ENCODE data around the gene CSNK1G3. TPM values are rescaled to one million over a fixed set of nuclear protein-coding genes. Genes with fewer than 3 reads are reported as not detected.
A peak's percentile ranks its signal among the peaks of the same experiment; 100 is the strongest.

CSNK1G3 gene
- total RNA-seq, 1 donor from 2014 or later, result 63.9 TPM

DNA sequence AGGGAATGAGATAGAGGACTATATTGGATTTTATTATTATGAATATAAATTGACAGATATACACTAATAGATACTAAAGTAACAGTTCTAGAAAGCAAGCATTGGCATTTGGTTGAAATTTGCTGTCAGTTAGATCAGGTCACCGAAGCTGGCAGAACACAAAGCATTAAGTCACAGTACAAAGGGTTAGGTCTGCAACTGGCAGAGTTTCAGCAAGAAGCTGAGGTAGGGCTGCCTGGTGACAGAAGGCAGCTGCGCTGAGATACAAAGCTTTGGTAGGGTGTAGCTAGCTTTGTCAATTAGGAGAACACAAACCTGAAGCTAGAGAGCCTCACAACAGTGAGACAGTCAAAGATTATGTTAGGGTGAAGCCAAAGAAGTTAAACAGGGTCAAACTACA lies 6.3 kb upstream of the CSNK1G3 start:
- no peaks in the 10 kb centered on the region for H3K36me3 Mint-ChIP-seq
- no peaks in the 10 kb centered on the region for H3K27me3 Mint-ChIP-seq (ENCODE audit: low read depth)
- no peaks in the 10 kb centered on the region for H3K9me3 Mint-ChIP-seq
- no peak overlapping the region for H3K4me3 Mint-ChIP-seq
- H3K27ac Mint-ChIP-seq, result peak overlapping the region; percentile 69
- TF ChIP-seq, protein P1, sequence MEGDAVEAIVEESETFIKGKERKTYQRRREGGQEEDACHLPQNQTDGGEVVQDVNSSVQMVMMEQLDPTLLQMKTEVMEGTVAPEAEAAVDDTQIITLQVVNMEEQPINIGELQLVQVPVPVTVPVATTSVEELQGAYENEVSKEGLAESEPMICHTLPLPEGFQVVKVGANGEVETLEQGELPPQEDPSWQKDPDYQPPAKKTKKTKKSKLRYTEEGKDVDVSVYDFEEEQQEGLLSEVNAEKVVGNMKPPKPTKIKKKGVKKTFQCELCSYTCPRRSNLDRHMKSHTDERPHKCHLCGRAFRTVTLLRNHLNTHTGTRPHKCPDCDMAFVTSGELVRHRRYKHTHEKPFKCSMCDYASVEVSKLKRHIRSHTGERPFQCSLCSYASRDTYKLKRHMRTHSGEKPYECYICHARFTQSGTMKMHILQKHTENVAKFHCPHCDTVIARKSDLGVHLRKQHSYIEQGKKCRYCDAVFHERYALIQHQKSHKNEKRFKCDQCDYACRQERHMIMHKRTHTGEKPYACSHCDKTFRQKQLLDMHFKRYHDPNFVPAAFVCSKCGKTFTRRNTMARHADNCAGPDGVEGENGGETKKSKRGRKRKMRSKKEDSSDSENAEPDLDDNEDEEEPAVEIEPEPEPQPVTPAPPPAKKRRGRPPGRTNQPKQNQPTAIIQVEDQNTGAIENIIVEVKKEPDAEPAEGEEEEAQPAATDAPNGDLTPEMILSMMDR (IDR thresholded peaks at IDR 0.05; ENCODE audit: unreplicated experiment), result no peak
- peaks cover 19% of the 10 kb centered on the region for H3K4me1 Mint-ChIP-seq
- DNase-seq (ENCODE audit: low spot score in 2 of 2, unreplicated experiment in 2 of 2), result no peak

DNA sequence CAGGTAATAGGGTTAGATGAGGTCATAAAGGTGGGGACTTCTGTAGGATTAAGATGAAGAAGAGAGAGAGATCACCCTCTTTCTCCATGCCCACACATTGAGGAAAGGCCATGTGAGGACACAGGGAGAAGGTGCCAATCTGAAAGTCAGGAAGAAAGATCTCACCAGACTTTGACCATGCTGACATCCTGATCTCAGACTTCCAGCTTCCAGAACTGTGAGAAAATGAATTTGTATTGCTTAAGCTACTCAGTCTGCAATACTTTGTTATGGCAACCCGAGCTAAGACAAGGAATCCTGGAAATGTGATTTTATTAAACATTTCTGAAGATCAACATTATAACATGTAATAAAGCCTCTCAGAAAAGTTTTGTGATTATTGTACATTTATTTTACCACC lies 3.5 kb upstream of the CSNK1G3 start:
- no peaks in the 10 kb centered on the region for H3K27me3 Mint-ChIP-seq (ENCODE audit: low read depth)
- no peak overlapping the region for H3K4me3 Mint-ChIP-seq
- no peaks in the 10 kb centered on the region for H3K36me3 Mint-ChIP-seq
- TF ChIP-seq, protein P1 (IDR thresholded peaks at IDR 0.05; ENCODE audit: unreplicated experiment), result no peak
- no peaks in the 10 kb centered on the region for H3K9me3 Mint-ChIP-seq
- H3K4me1 Mint-ChIP-seq, result peaks cover 28% of the 10 kb centered on the region
- no peak overlapping the region for H3K27ac Mint-ChIP-seq
- DNase-seq (ENCODE audit: low spot score in 2 of 2, unreplicated experiment in 2 of 2), result no peak

DNA sequence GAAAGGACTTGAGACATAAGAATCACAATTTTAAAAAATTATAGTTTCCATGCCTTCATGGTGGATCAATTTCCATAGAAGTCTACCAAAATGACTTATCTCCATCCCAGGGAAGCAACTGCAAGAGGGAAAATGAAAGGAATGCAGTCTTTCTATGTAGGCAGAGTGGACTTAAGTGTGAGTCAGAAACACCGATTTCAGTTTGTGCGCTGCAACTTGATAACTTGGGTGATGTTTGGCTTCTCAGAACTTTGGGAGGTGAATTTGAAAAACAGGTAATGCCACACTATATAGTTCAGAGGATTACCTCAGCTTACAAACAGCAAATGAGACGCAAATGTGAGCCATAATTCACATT lies 708 bp upstream of the CSNK1G3 start:
- TF ChIP-seq, protein P1 (IDR thresholded peaks at IDR 0.05; ENCODE audit: unreplicated experiment), result no peak
- no peak for DNase-seq (ENCODE audit: low spot score in 2 of 2, unreplicated experiment in 2 of 2)
- peak overlapping the region; percentile 99 for H3K27ac Mint-ChIP-seq
- no peaks in the 10 kb centered on the region for H3K27me3 Mint-ChIP-seq (ENCODE audit: low read depth)
- no peaks in the 10 kb centered on the region for H3K36me3 Mint-ChIP-seq
- peaks cover 42% of the 10 kb centered on the region for H3K4me1 Mint-ChIP-seq
- peak overlapping the region; percentile 99 for H3K4me3 Mint-ChIP-seq
- H3K9me3 Mint-ChIP-seq, result no peaks in the 10 kb centered on the region

DNA sequence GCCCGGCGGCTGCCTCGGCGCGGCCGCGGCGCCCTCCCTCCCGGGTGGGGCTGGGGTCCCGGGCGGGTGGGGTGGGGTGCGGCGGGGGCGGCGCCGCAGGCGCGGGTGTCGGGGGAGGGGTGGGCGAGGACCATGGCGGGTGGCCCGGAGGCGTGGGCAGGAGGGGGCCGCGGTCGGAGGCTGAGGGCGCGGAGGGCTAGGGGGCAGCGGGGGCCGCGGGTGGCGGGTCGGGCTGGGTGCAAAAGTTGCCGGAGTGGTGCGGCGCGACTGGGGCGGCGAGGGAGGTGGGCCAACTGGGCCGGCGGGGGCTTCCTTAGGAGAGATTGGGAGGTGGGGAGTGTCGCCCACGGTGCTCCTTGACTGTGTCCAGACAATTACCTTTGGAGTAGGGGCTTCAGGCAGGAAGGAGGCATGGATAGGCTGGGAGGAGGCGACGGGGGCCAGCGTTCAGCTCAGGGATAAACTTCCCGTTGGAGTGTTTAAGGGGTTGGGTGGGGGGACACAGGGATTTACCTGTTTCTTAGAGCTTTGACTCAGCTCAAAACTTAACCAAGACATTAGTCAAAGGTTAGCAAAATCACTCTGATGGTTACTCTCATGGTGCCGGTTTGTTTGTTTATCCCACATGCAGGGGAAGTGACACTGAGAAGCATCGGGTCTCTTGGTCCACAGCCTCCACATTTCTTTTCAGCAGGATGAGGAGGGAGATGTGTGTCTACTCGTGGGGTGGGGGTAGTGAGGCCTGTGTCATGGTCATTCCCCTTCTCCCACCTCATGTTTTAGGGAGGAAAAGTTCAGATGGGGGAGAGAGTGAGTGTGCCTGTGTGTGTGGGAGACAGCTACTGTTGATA lies 859 bp downstream of the CSNK1G3 start:
- H3K4me1 Mint-ChIP-seq, result peaks cover 52% of the 10 kb centered on the region
- no peaks in the 10 kb centered on the region for H3K36me3 Mint-ChIP-seq
- H3K9me3 Mint-ChIP-seq, result no peaks in the 10 kb centered on the region
- peak overlapping the region; percentile 82 for H3K4me3 Mint-ChIP-seq
- TF ChIP-seq, protein P1 (IDR thresholded peaks at IDR 0.05; ENCODE audit: unreplicated experiment), result no peak
- no peaks in the 10 kb centered on the region for H3K27me3 Mint-ChIP-seq (ENCODE audit: low read depth)
- peak; percentile 23 to 52 for DNase-seq (ENCODE audit: low spot score in 2 of 2, unreplicated experiment in 2 of 2)
- peak overlapping the region; percentile 94 for H3K27ac Mint-ChIP-seq

DNA sequence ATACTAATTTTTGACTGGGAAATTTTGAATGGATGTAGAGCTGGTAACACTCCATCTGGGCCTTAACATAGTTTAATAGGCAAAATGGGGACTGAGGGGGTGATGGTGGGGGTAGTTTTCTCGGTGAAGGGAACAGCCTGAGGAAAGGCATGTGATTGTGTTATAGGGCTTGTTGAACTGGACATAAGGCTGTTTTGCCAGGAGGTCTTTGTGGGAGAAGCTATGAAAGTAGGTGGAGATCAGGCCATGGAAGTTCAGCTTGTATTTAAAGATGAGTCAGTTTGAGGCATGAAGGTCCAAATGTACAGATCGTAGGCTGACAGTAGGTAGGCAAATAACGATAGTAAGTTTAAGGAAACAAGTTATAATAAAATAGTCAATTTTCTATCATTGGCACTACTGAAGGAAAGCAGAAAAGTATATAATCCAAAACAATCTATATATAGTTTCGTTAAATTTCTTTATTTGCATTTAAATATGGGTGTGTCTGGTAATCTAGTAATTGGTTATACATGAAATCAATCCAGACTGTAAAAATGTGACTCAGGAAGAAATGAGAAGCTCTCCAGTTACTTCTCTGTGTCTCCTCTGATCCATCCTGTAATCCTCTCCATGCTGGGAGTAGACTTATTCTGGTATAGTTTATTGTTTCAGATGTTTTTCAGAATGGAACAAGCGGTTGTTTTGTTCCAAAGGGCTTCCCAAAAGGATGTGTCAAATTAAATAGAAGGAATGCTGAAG lies 2.8 kb downstream of the CSNK1G3 start:
- Mint-ChIP-seq H3K4me1 (peaks cover 56% of the 10 kb centered on the region), H3K36me3 (no peaks in the 10 kb centered on the region), H3K27me3 (ENCODE audit: low read depth) (no peaks in the 10 kb centered on the region), H3K9me3 (no peaks in the 10 kb centered on the region), H3K4me3 (peak overlapping the region; percentile 5), H3K27ac (peak overlapping the region; percentile 32)
- TF ChIP-seq, protein P1 (IDR thresholded peaks at IDR 0.05; ENCODE audit: unreplicated experiment), result no peak
- DNase-seq (ENCODE audit: low spot score in 2 of 2, unreplicated experiment in 2 of 2), result no peak

Data from mesothelial cell of epicardium (in vitro differentiated cells).